Measurements from ENCODE around the gene BAZ2A. TPM values are rescaled to one million over a fixed set of nuclear protein-coding genes. Genes with fewer than 3 reads are reported as not detected.
"Not testable (repeated sequence)": the region's sequence is repeated elsewhere in the genome, so short reads cannot be mapped to it uniquely, and the experiment has no call there.

Gene BAZ2A
- total RNA-seq, 2 donors from 2014 or later: 97.8 to 166 TPM

DNA sequence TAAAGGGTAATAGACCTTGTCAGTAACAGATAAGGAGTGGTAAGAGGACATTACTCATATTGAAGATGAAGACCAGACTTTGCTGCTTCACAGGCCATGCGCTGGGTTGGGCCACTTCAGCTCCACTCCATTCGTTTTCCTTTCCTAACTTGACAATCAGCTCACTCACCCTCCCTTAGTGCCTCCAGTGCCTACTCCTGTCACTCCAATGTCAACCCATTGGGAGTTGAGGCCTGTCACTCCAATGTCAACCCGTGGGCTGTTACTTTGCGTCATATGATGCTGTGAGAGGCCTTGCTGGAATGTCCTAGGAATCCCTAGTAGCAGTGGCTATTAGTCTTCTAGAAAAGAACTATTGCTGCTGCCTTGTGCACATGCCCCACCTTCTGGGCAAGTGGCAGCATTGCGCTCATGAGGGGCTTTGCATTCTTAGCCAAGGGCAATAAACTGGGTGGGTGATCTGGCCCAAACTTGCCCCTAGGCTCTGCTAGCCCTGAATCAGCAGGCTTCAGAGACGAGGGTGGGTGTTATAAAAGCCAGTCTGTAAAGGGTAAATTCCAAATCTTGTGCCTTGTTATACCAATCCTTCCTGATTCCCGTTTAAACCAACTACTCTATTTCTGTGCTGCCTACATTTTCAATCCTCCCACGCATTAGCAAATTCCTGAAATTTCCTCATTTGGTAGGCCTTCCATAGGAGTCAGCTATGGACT is 36.1 kb downstream of the BAZ2A start:
- Mint-ChIP-seq H3K4me3 (no peak overlapping the region), H3K27me3 (no peaks in the 10 kb centered on the region), H3K27ac (no peak overlapping the region), H3K4me1 (no peaks in the 10 kb centered on the region), H3K36me3 (ENCODE audit: low read depth) (peaks cover 39% of the 10 kb centered on the region), H3K9me3 (no peaks in the 10 kb centered on the region)
- ATAC-seq (replicated peaks): peak; percentile 60

GRCh38 chr12:56591961-56592360 is 38.2 kb downstream of the BAZ2A start:
- Mint-ChIP-seq H3K4me3 (no peak overlapping the region), H3K27ac (no peak overlapping the region), H3K36me3 (ENCODE audit: low read depth) (peaks cover 18% of the 10 kb centered on the region), H3K27me3 (no peaks in the 10 kb centered on the region), H3K4me1 (no peaks in the 10 kb centered on the region), H3K9me3 (no peaks in the 10 kb centered on the region)
- ATAC-seq (replicated peaks): no peak

DNA sequence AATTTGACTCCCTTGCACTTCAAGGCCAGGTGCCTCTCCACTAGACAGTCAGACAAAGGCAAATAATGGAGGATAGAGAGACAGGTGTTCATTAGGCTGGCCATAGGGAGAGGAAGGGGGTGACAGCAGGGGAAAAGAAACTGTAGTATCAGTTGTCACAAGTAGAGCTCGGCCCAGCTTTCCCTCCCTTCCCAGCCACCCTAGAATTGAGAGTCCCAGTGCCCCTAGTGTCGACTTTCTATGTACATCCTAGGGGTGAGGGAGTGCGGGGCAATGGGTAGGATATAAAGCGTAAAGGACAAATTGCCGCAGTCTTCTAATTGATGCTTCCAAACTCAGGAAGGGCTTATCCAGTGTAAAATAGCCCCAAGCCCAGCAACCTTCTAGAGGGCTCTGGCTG is 39.0 kb downstream of the BAZ2A start:
- no peak for ATAC-seq (replicated peaks)
- Mint-ChIP-seq H3K4me3 (no peak overlapping the region), H3K9me3 (no peaks in the 10 kb centered on the region), H3K27ac (peak overlapping the region; percentile 27), H3K4me1 (no peaks in the 10 kb centered on the region), H3K27me3 (no peaks in the 10 kb centered on the region), H3K36me3 (ENCODE audit: low read depth) (peaks cover 9% of the 10 kb centered on the region)

GRCh38 chr12:56590237-56590830 is 39.8 kb downstream of the BAZ2A start:
- Mint-ChIP-seq H3K4me1 (no peaks in the 10 kb centered on the region), H3K4me3 (no peak overlapping the region), H3K9me3 (no peaks in the 10 kb centered on the region), H3K27ac (peak overlapping the region; percentile 74), H3K27me3 (no peaks in the 10 kb centered on the region), H3K36me3 (ENCODE audit: low read depth) (peaks cover 1% of the 10 kb centered on the region)
- peak; percentile 66 for ATAC-seq (replicated peaks)

- no peaks in the 10 kb centered on the region for H3K9me3 Mint-ChIP-seq
- no peaks in the 10 kb centered on the region for H3K36me3 Mint-ChIP-seq (ENCODE audit: low read depth)
- H3K27me3 Mint-ChIP-seq: no peaks in the 10 kb centered on the region
- no peak overlapping the region for H3K4me3 Mint-ChIP-seq
- ATAC-seq (replicated peaks): no peak
- no peaks in the 10 kb centered on the region for H3K4me1 Mint-ChIP-seq
- peak overlapping the region; percentile 74 for H3K27ac Mint-ChIP-seq
These were observed 40.3 kb downstream of the BAZ2A start for GRCh38 chr12:56589783-56590182.

DNA sequence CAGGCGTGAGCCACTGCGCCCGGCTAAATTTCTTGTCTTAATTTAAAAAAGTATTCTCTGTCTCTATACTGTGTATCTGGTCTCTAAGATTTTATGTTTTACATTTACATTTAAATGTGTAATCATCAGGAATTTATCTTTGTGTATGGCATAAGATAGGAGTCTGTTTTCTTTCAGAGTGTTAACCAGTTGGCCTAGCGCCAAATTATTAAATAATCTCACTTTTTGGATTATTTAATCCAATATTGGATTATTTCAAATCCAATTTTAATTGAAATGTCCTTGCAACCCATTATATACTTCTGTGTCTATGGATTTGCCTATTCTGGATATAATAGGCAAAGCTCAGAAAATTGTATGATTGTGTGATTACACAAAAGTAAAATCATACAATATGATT is 45.0 kb downstream of the BAZ2A start:
- H3K27me3 Mint-ChIP-seq: no peaks in the 10 kb centered on the region
- H3K4me3 Mint-ChIP-seq: no peak overlapping the region
- no peaks in the 10 kb centered on the region for H3K9me3 Mint-ChIP-seq
- H3K27ac Mint-ChIP-seq: no peak overlapping the region
- H3K36me3 Mint-ChIP-seq (ENCODE audit: low read depth): no peaks in the 10 kb centered on the region
- H3K4me1 Mint-ChIP-seq: peaks cover 7% of the 10 kb centered on the region
- ATAC-seq (replicated peaks): no peak

DNA sequence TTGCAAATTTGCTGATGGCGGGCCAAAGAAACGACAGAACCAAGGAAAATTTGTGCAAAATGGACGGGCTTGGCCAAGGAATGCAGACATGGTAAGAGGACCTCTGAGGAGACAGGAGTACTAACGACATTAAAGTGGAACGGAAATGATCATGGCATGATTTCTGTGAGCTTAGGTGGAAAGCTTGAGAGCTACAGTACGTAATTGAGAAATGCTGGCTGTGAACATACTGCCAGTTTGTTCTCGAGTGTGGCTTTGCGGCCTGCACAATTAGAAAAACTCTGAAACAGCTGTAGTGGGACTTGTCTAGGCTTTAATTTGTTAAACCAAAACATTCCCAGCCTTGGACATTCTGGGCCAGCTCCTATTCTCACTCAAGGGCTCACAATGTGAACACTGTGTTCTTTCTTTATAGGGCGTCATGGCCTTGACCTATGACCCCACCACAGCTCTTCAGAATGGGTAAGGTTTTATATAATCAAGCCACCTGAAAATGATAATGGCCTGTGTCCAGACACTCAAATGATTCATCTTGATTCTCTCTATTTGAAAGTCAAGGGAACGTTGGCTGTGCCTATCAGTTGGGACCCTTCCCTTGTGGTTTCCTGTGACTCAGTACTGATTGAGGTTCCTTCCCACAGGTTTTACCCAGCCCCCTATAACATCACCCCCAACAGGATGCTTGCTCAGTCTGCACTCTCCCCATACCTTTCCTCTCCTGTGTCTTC is 48.5 kb downstream of the BAZ2A start:
- H3K4me1 Mint-ChIP-seq: peaks cover 7% of the 10 kb centered on the region
- peak overlapping the region; percentile 61 for H3K27ac Mint-ChIP-seq
- no peaks in the 10 kb centered on the region for H3K27me3 Mint-ChIP-seq
- H3K36me3 Mint-ChIP-seq (ENCODE audit: low read depth): no peaks in the 10 kb centered on the region
- peak; percentile 93 for ATAC-seq (replicated peaks)
- no peaks in the 10 kb centered on the region for H3K9me3 Mint-ChIP-seq
- H3K4me3 Mint-ChIP-seq: peak overlapping the region; percentile 49

DNA sequence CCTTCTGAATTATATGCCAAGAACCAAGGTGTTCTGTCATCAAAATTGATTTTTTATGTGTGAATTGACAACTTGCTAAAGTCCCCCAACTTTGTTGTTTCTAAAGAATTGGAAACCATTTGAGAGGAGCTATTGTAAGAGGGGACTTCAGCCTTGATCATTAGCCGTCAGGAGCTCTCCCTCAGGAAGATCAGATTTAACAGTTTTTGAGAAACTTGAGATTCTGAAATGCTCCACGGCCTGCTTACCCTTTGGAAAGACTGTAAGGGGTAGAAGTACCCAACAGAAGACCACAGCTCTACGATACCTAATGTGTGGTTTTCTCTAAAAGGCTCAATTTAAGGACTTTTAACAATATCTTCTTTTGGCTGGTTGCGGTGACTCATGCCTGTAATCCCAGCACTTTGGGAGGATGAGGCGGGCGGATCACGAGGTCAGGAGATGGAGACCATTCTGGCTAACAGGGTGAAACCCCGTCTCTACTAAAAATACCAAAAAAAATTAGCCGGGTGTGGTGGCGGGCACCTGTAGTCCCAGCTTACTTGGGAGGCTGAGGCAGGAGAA is 51.1 kb downstream of the BAZ2A start:
- Mint-ChIP-seq H3K4me1 (peaks cover 7% of the 10 kb centered on the region), H3K36me3 (ENCODE audit: low read depth) (no peaks in the 10 kb centered on the region), H3K4me3 (no peak overlapping the region), H3K27ac (no peak overlapping the region), H3K27me3 (no peaks in the 10 kb centered on the region), H3K9me3 (no peaks in the 10 kb centered on the region)
- no peak for ATAC-seq (replicated peaks)

DNA sequence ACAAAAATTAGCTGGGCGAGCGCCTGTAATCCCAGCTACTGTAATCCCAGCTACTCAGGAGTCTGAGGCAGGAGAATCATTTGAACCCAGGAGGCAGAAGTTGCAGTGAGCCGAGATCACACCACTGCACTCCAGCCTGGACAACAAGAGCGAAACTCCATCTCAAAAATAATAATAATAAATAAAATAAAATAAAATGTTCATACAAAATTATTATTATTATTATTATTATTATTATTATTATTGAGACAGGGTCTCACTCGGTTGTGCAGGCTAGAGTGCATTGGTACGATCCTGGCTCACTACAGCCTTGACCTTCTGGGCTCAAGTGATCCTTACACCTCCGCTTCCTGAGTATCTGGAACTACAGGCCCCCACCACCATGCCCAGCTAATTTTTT is 52.9 kb downstream of the BAZ2A start:
- H3K36me3 Mint-ChIP-seq (ENCODE audit: low read depth); H3K4me1 Mint-ChIP-seq; H3K27ac Mint-ChIP-seq; ATAC-seq (replicated peaks); H3K27me3 Mint-ChIP-seq; H3K9me3 Mint-ChIP-seq; H3K4me3 Mint-ChIP-seq: not testable (repeated sequence)

DNA sequence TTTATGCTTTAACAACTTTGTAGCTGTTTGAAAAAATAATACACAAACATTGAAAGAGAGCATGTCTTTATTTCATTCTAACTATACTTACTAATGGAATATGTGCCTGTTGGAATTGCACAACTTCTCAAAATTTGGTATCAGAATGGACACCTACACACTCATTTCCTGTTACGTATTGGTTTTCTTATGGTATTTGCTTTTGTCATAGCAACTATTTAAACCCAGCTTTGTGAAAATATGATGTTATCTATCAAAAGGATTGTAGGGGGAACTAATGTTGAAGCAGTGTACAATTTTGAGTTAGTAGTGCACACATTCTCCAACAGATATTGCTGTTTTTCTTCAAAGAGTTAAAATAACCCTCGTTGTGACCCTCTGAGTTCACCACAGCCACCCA is 55.9 kb downstream of the BAZ2A start:
- no peak overlapping the region for H3K27ac Mint-ChIP-seq
- ATAC-seq (replicated peaks): no peak
- H3K4me3 Mint-ChIP-seq: no peak overlapping the region
- H3K36me3 Mint-ChIP-seq (ENCODE audit: low read depth): no peaks in the 10 kb centered on the region
- H3K9me3 Mint-ChIP-seq: no peaks in the 10 kb centered on the region
- no peaks in the 10 kb centered on the region for H3K27me3 Mint-ChIP-seq
- H3K4me1 Mint-ChIP-seq: peaks cover 6% of the 10 kb centered on the region

GRCh38 chr12:56572288-56572687 is 57.8 kb downstream of the BAZ2A start:
- ATAC-seq (replicated peaks): no peak
- Mint-ChIP-seq H3K36me3 (ENCODE audit: low read depth) (no peaks in the 10 kb centered on the region), H3K4me3 (no peak overlapping the region), H3K27me3 (no peaks in the 10 kb centered on the region), H3K4me1 (peaks cover 6% of the 10 kb centered on the region), H3K27ac (no peak overlapping the region), H3K9me3 (no peaks in the 10 kb centered on the region)

GRCh38 chr12:56571121-56571520 is 59.0 kb downstream of the BAZ2A start:
- Mint-ChIP-seq H3K9me3 (no peaks in the 10 kb centered on the region), H3K4me3 (no peak overlapping the region), H3K27me3 (no peaks in the 10 kb centered on the region), H3K36me3 (ENCODE audit: low read depth) (no peaks in the 10 kb centered on the region), H3K4me1 (peaks cover 7% of the 10 kb centered on the region), H3K27ac (no peak overlapping the region)
- ATAC-seq (replicated peaks): no peak

GRCh38 chr12:56568146-56568545 is 62.0 kb downstream of the BAZ2A start:
- no peak for ATAC-seq (replicated peaks)
- H3K4me3 Mint-ChIP-seq: no peak overlapping the region
- no peak overlapping the region for H3K27ac Mint-ChIP-seq
- no peaks in the 10 kb centered on the region for H3K36me3 Mint-ChIP-seq (ENCODE audit: low read depth)
- H3K4me1 Mint-ChIP-seq: peaks cover 15% of the 10 kb centered on the region
- H3K9me3 Mint-ChIP-seq: no peaks in the 10 kb centered on the region
- H3K27me3 Mint-ChIP-seq: no peaks in the 10 kb centered on the region

DNA sequence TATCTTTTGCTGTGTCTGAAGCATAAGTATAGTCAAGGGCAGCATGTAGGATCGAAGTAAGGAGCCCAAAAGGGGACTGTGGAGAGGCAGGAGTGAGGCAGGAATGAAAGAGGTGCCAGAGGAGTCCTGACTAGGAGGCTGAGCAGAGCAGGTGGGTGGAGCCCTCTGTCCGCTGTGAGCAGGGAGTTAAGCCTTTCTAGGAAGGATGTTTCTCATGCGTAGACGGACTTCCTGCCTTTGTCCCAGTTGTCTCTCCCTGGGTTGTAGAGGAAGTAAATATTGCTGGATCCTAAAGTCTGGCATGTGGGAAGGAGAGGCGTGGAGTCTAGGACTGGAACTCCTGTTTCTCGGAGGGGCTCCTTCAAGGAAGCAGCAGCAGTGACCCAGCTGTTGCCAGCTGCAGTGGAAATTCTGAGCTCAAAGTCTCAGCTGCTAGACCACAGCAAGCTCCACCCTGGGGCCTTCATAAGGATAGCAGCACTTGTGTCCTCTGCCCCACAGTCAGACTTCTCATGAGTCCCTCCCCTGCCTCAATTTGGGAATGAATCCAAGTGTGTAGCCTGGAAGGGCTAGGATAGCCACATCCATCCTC is 64.5 kb downstream of the BAZ2A start:
- Mint-ChIP-seq H3K9me3 (no peaks in the 10 kb centered on the region), H3K27me3 (no peaks in the 10 kb centered on the region), H3K4me3 (peak overlapping the region; percentile 59), H3K27ac (peak overlapping the region; percentile 79), H3K4me1 (peaks cover 15% of the 10 kb centered on the region), H3K36me3 (ENCODE audit: low read depth) (no peaks in the 10 kb centered on the region)
- peak; percentile 87 for ATAC-seq (replicated peaks)

All from activated T-helper 17 cell treated with anti-CD3 and anti-CD28 coated beads, Interleukin-2, amount 50 U/mL, for 72 hours (primary cell).